CD1c-positive myeloid dendritic cell (primary cell): ENCODE results near the gene MICAL3.
"Not testable (repeated sequence)": the region's sequence is repeated elsewhere in the genome, so short reads cannot be mapped to it uniquely, and the experiment has no call there.

Source experiments
- DNase-seq: peaks from one replicate; pipeline ENCODE4 v3.0.0-alpha.2; 2016; ENCODE audit errors: extremely low spot score

Gene MICAL3, protein sequence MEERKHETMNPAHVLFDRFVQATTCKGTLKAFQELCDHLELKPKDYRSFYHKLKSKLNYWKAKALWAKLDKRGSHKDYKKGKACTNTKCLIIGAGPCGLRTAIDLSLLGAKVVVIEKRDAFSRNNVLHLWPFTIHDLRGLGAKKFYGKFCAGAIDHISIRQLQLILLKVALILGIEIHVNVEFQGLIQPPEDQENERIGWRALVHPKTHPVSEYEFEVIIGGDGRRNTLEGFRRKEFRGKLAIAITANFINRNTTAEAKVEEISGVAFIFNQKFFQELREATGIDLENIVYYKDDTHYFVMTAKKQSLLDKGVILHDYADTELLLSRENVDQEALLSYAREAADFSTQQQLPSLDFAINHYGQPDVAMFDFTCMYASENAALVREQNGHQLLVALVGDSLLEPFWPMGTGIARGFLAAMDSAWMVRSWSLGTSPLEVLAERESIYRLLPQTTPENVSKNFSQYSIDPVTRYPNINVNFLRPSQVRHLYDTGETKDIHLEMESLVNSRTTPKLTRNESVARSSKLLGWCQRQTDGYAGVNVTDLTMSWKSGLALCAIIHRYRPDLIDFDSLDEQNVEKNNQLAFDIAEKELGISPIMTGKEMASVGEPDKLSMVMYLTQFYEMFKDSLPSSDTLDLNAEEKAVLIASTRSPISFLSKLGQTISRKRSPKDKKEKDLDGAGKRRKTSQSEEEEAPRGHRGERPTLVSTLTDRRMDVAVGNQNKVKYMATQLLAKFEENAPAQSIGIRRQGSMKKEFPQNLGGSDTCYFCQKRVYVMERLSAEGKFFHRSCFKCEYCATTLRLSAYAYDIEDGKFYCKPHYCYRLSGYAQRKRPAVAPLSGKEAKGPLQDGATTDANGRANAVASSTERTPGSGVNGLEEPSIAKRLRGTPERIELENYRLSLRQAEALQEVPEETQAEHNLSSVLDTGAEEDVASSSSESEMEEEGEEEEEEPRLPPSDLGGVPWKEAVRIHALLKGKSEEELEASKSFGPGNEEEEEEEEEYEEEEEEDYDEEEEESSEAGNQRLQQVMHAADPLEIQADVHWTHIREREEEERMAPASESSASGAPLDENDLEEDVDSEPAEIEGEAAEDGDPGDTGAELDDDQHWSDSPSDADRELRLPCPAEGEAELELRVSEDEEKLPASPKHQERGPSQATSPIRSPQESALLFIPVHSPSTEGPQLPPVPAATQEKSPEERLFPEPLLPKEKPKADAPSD (N-terminal part only)

GRCh38 chr22:18024276-18024939, at the start of gene MICAL3:
TSS of gene MICAL3 (minus strand) at chr22:18024561. CDS start at chr22:17906812, 117,749 bp downstream.
- DNase-seq = peak; percentile 58

DNA sequence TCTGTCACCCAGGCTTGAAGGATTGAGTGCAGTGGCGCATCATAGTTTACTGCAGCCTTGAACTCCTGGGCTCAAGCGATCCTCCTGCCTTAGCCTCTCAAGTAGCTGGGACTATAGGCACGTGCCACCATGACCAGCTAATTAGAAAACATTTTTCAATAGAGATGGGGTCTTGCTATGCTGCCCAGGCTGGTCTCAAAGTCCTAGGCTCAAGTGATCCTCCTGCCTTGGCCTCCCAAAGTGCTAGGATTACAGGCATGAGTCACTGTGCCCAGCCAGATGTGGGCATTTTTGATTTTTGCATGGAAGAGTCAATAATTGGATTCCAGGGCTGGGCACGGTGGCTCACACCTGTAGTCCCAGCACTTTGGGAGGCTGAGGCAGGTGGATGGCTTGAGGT, 49.6 kb upstream of the MICAL3 start:
- not testable (repeated sequence) for DNase-seq

DNA sequence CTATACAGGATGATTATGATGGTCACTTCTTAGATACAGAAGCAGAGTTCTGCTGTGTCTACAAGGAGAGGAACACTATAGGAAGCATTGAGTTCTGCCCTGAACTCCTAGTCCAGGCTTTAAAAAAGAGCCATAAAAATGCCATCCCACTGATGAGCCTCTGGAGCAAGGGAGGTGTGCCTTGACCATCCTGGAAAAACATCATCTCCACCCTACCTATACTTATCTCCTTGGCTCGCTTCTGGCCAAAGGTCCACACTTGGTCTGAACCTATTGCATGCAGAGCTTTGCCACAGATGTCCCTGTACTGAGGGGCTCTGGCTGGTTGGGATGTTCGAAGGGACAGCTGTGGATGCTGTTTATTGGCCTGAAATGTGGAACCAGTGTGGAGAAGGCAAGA, 49.1 kb upstream of the MICAL3 start:
- DNase-seq = no peak

- no peak for DNase-seq
These were observed 47.6 kb upstream of the MICAL3 start for GRCh38 chr22:18071968-18072310.

DNA sequence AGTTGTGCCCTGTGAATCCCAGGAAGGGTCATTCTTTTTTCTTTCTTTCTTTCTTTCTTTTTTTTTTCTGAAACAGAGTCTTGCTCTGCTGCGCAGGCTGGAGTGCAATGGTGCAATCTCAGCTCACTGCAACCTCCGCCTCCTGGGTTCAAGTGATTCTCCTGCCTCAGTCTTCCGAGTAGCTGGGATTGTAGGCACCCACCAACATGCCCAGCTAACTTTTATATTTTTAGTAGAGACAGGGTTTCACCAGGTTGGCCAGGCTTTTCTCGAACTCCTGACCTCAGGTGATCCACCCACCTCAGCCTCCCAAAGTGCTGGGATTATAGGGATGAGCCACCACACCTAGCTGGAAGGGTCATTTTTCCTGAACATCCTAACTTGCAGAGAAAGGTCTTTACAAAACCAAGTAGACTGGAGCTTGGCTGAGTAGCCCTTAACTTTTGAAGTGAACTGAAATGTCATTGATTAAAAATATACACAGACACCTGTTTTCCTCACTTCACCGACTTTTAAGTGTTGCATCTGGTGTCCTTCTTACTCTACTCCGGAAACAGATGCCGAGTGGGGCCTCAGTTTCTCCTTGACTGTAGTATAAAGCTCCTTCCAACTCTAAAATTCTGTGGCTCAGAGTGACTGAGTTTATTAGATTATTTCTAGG, 47.1 kb upstream of the MICAL3 start:
- DNase-seq = not testable (repeated sequence)

DNA sequence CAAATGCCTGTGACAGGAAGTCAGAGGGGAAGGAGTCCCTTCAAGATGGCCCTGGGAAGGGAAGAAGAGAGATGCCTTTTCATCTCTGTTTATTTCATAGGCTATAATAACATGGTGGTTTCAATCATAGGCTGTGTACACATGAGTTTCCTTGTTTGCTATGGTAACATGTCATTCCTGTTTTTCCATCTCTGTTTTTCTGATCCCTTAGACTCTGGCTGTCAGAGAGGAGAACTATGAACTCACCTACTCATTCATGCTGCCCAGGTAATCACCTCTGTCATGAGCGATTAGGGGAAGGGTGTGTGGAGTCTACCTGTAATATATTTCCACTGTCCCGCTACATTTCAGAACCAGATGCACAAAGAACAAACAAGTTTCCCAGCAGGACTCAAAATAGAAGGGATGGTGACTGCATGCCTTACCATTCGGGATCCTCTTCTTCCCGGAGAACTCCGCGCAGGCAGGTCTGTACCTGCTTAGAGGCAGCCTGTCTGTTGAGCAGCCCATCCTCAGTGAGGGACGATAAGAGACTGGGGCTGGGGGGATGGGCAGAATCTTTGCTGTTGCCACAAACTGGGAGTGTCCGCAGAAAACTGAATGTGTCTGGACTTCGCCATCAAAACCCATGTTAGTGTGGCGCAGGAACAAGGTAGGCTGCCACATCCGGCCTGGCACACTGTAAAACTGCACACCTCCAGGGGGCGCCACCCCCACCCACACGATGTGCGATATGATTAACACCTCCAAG, 46.4 kb upstream of the MICAL3 start:
- no peak for DNase-seq

DNA sequence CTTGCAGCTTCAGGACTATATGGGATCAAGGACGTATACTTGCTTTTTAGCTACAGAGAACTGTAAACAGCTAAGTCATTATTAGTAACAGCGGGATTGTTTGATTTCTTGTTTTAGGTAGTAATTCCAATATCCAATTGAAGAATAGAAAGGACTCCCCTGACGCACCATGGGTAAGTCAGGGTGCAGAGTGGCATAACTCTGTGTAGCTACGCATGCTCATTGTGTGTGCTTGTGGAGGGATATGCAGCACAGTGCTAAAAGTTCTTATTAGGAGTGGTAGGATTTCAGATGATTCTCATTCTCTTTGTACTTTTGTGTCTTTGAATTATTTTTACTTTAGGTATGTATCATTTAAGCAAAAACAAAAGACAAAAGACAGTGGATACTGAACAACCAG, 45.7 kb upstream of the MICAL3 start:
- no peak for DNase-seq

DNA sequence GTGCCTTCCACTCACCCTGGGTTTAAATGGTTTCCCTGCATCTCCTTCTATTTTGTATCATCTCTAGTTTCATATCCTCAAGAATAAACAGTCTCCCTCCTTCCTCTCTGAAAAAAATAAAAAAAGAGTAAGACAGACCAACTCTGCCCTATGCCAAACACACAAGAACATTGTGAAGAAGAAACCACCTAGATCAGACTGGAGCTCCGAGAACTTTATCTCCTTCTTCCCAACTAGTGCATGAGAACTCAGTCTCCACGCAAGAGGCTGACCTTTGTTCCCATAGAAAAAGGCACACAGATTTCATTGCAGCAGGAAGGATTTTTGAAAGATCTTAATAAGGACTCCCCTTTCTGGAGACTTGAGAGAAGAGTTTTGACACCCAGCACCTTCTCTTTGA, 44.7 kb upstream of the MICAL3 start:
- DNase-seq = no peak

DNA sequence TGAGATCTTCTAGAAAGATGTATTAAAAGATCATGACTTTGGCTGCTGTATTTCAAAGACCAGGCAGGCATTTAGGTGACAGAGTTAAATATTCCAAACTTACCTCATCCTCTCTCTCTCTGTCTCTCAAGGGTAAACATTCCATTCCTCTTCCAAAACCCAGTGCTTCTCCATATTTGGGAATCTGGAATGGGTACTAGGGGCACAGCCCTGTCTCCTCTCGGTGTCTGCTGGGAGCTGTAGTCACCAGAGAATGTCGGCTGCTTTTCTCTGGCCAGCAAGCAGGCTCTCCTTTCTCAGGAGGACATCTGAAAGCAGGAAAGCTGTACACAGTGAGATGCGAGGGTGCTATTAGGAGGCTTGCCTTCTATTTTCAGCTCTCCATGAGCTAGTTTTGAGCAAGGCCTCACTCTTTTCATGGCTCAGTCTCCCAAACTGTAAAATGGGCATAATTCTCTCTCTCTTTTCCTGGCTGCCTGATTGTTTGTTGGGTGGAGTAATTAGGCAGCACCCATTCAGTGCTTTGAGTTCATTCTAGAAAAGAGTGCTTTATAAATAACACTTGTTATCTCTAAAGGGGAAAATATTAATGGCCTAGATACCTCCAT, 44.1 kb upstream of the MICAL3 start:
- DNase-seq = no peak

DNA sequence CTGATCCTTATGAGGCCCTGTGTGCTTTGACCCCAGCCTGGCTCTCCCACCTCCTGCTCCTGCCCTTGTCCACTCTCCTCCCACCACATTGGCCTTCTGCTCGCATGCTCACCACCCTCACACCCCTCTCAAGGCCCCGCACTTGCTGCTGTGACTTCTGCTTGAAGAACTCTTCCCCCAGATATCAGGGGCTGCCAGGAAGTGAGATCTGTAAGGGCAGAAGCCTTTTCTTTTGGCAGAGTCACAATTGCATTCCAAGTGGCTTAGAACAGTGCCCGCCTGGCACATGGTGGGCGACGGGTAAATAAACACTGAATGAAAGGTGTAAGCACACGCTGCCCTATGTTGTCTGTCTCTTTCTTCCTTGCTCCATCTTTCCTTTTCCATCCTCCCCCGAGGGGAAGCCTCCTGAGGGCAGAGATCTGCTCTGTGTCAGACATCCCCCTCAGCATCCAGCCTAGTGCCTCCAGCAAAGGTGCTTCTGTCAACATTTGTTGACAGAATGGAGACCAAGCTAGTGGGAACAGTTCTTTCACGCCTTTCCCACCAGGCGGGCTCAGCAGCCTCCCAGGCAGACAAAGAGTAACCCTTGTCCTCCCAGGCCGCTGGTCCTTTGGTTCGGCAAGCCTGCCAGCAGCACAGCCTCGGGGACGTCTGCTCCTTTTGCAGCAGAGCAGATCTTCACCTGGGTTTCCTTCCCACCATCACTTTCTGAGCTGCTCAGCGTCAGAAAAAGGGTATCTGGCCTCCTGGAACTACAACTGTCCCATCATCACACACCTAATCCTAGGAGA, 43.4 kb upstream of the MICAL3 start:
- DNase-seq = no peak

DNA sequence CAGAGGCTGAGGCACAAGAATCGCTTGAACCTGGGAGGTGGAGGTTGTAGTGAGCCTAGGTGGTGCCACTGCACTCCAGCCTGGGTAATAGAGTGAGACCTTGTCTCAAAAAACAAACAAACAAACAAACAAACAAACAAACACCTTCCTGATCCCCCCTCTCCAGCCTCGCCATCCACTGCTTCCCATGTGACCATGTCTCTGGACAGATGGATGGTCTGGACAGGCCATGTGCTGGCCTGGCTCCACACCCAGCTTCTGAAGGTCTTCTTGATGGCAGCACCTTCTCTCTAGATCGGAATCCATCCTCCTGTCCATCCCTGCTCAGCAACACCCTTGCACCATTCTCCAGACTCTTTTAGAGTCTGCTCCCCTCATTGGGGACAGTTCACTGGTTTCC, 42.8 kb upstream of the MICAL3 start:
- DNase-seq = no peak

- DNase-seq = no peak
These were observed 42.0 kb upstream of the MICAL3 start for GRCh38 chr22:18066181-18066859.

DNA sequence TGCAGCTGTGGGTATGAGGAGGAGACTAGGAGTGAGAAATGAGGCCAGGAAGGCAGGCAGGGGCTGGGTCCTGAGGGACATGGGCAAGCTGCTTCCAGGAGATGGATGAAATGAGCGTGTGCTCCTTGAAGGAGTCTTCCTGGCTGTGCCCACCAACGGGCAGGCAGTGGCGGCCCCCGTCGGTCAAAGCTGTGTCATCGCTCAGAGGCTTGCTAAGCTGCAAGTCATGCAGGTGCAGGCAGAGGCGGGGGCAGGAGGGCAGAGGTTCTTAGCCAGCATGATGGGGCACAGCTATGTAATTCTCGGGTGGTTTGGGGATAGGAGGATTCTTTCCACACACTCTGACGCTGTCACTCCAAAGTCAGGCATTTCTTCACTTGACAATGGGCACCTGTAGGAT, 40.9 kb upstream of the MICAL3 start:
- no peak for DNase-seq

GRCh38 chr22:18064636-18065035, 40.3 kb upstream of the MICAL3 start:
- no peak for DNase-seq

GRCh38 chr22:18063715-18064114, 39.4 kb upstream of the MICAL3 start:
- DNase-seq = not testable (repeated sequence)

GRCh38 chr22:18063306-18063705, 38.9 kb upstream of the MICAL3 start:
- no peak for DNase-seq

DNA sequence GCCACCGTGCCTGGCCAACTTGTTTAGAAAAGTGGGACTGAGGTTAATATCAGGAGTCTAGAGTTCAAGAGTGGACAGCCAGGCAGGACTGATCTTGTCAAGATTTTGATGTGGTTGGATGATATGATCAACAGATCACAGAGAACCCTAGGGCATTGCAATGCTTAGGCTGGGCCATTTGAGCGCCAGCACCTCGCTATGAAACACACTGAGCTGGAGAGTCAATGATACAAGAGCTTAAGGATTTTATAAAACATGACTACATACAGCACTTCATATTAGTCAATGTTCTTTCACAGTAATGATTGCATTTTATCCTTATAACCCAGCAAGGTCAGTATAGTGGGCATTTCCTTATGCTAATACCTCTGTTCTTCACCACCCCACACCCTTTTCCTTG, 38.1 kb upstream of the MICAL3 start:
- DNase-seq = no peak
